Vagina (tissue), 2 donors: ENCODE measurements around the gene CSF1R.
A peak's percentile ranks its signal among the peaks of the same experiment; 100 is the strongest.

Experiments
- CTCF ChIP-seq, 3 experiments: fragments of 450-650 bp in 2 of 3; fragments of 200-600 bp in 1 of 3; sonication (generic) in 1 of 3; IDR thresholded peaks; one replicate each; pipeline ENCODE4 v1.5.1; 2017 to 2019; ENCODE audit warnings: antibody characterized with exemption in 3 of 3, mild to moderate bottlenecking in 2 of 3, moderate library complexity in 2 of 3
- POLR2AphosphoS5 ChIP-seq, 2 donors: sonication (generic); formaldehyde crosslinking; IDR thresholded peaks; one replicate each; pipeline ENCODE4 v1.9.0; 2017; ENCODE audit warnings: antibody characterized with exemption in 2 of 2, mild to moderate bottlenecking in 2 of 2, low read depth in 1 of 2; ENCODE audit not compliant: insufficient read depth in 1 of 2

- TF ChIP-seq POLR2AphosphoS5 (IDR thresholded peaks at IDR 0.05; ENCODE audit: insufficient read depth in 1 of 2, low read depth in 1 of 2) (peak in 1 of 2 donors; percentile 62), CTCF (IDR thresholded peaks at IDR 0.05) (no peak)
Observed at GRCh38 chr5:150124111-150124557, 37.8 kb upstream of the CSF1R start.
